Right lobe of liver (tissue), 4 donors: ENCODE measurements around the gene PEG3.

ENCODE experiments used
- POLR2A ChIP-seq: fragments of 450-650 bp; IDR thresholded peaks from one replicate; pipeline ENCODE4 v1.6.1; 2017; ENCODE audit warnings: antibody characterized with exemption, mild to moderate bottlenecking
- TF ChIP-seq, protein P1 (sequence below), 4 donors: fragments of 200-600 bp in 3 of 4; fragments of 450-650 bp in 1 of 4; IDR thresholded peaks; one replicate each; pipeline versions ENCODE4 v1.5.1 to v1.8.0; 2016 to 2022; ENCODE audit warnings: antibody characterized with exemption in 4 of 4, mild to moderate bottlenecking in 2 of 4
- donor health status: DM: no; HTN: no; CAD: no.
- donor health status: DM: no; HTN: no; CAD: no.
- donor health status: DM: no; HTN: yes; CAD: no.

- TF ChIP-seq, protein P1, sequence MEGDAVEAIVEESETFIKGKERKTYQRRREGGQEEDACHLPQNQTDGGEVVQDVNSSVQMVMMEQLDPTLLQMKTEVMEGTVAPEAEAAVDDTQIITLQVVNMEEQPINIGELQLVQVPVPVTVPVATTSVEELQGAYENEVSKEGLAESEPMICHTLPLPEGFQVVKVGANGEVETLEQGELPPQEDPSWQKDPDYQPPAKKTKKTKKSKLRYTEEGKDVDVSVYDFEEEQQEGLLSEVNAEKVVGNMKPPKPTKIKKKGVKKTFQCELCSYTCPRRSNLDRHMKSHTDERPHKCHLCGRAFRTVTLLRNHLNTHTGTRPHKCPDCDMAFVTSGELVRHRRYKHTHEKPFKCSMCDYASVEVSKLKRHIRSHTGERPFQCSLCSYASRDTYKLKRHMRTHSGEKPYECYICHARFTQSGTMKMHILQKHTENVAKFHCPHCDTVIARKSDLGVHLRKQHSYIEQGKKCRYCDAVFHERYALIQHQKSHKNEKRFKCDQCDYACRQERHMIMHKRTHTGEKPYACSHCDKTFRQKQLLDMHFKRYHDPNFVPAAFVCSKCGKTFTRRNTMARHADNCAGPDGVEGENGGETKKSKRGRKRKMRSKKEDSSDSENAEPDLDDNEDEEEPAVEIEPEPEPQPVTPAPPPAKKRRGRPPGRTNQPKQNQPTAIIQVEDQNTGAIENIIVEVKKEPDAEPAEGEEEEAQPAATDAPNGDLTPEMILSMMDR (IDR thresholded peaks at IDR 0.05) = no peak
- no peak for TF ChIP-seq POLR2A
Measured at GRCh38 chr19:56875717-56876116, 35.2 kb upstream of the PEG3 start.
